Karpas-422 (cell line): Measurements from ENCODE around the gene SYPL1. TPM values are rescaled to one million over a fixed set of nuclear protein-coding genes. Genes with fewer than 3 reads are reported as not detected.

Experiments
- DNase-seq: peaks from one replicate; pipeline ENCODE4 v3.0.0-alpha.2; 2015
- H2AFZ ChIP-seq: fragments of 200-600 bp; sonication (generic); 2 replicates; pipeline ENCODE4 v1.6.1; 2014; ENCODE audit warnings: antibody characterized with exemption, low read length, mixed read lengths
- H3K27ac ChIP-seq: fragments of 200-600 bp; sonication (generic); 2 replicates; pipeline ENCODE4 v1.5.1; 2014; ENCODE audit warnings: mild to moderate bottlenecking, low read length, moderate library complexity
- H3K27me3 ChIP-seq: fragments of 200-600 bp; sonication (generic); 2 replicates; pipeline ENCODE4 v1.6.1; 2014; ENCODE audit warnings: low read length, mixed read lengths
- H3K36me3 ChIP-seq: fragments of 200-600 bp; sonication (generic); 2 replicates; pipeline ENCODE4 v1.6.1; 2014; ENCODE audit warnings: low read length, mixed read lengths; ENCODE audit not compliant: insufficient read depth
- H3K4me1 ChIP-seq: fragments of 200-600 bp; sonication (generic); 2 replicates; pipeline ENCODE4 v1.6.1; 2014; ENCODE audit warnings: mild to moderate bottlenecking, low read length, mixed read lengths
- H3K4me2 ChIP-seq: fragments of 200-600 bp; sonication (generic); 2 replicates; pipeline ENCODE4 v1.6.1; 2014; ENCODE audit warnings: low read length, low read depth, mild to moderate bottlenecking; ENCODE audit not compliant: poor library complexity, severe bottlenecking
- H3K4me3 ChIP-seq: fragments of 200-600 bp; sonication (generic); 2 replicates; pipeline ENCODE4 v1.5.1; 2014; ENCODE audit warnings: mild to moderate bottlenecking, antibody characterized with exemption, low read length, mixed read lengths
- H3K79me2 ChIP-seq: fragments of 200-600 bp; sonication (generic); 2 replicates; pipeline ENCODE4 v1.6.1; 2014; ENCODE audit warnings: mild to moderate bottlenecking, low read length, mixed read lengths
- H3K9ac ChIP-seq: fragments of 200-600 bp; sonication (generic); 2 replicates; pipeline ENCODE4 v1.6.0; 2014; ENCODE audit warnings: low read length
- H3K9me2 ChIP-seq: fragments of 200-600 bp; sonication (generic), shearing (Covaris generic); replicated peaks from 2 replicates; pipeline ENCODE4 v1.6.0; 2014; ENCODE audit warnings: mild to moderate bottlenecking, low read length, moderate library complexity; ENCODE audit not compliant: insufficient read depth
- H3K9me3 ChIP-seq: fragments of 300-700, 200-600 bp; sonication (generic); 2 replicates; pipeline ENCODE4 v1.6.1; 2014; ENCODE audit warnings: low read length, mixed read lengths
- H4K20me1 ChIP-seq: fragments of 200-600 bp; sonication (generic); 2 replicates; pipeline ENCODE4 v1.6.1; 2014; ENCODE audit warnings: mild to moderate bottlenecking, antibody characterized with exemption, low read length, low read depth; ENCODE audit not compliant: insufficient read depth
- total RNA-seq: library from RNA; depleted of rRNA; stranded (reverse); fragments of >200 nt; shearing (Covaris generic); gene quantifications from 2 replicates; pipeline ENCODE4 v1.2.3, GENCODE V29; 2014; ENCODE audit warnings: low replicate concordance

SYPL1 gene
- total RNA-seq, 1 experiment from 2014 or later: 251 TPM

DNA sequence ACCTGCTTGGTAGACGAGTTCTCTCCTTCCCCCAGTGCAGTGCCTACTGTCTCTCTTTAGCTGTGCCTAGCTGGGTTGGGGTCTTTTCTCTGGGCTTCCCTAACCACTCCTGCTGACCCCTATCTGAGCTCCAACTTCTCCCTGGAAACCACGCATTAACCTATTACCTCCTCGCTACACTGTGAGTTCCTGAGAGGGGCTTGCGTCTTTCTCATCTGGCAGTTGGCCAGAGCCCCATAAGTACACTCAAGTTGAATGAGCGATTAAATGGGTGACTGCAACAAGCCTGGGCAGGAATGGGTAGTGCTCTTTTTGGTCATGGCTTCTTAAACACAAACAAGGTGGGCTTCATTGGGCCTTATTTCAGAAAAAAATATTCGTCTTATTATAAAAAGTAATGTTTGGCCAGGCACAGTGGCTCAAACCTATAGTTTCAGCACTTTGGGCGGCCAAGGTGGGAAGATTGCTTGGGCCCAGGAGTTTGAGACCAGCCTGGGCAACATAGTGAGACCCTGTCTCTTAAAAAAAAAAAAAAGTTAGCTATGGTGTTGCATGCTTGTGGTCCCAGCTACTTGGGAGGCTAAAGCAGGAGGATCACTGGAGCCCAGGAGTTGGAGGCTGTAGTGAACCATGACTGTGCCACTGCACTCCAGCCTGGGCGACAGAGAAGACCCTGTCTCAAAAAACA, 41.4 kb downstream of the SYPL1 start:
- no peaks in the 10 kb centered on the region for H4K20me1 ChIP-seq
- H3K9ac ChIP-seq: peak overlapping the region; percentile 72
- H3K27me3 ChIP-seq: no peaks in the 10 kb centered on the region
- peaks cover 100% of the 10 kb centered on the region for H3K4me1 ChIP-seq
- peak overlapping the region; percentile 44 for H3K4me3 ChIP-seq
- no peaks in the 10 kb centered on the region for H3K36me3 ChIP-seq
- H2AFZ ChIP-seq: no peak overlapping the region
- peak; percentile 80 for DNase-seq
- H3K9me3 ChIP-seq: no peaks in the 10 kb centered on the region
- H3K9me2 ChIP-seq: no peaks in the 10 kb centered on the region
- H3K4me2 ChIP-seq: peak overlapping the region; percentile 70
- H3K27ac ChIP-seq: peak overlapping the region; percentile 99
- no peaks in the 10 kb centered on the region for H3K79me2 ChIP-seq

DNA sequence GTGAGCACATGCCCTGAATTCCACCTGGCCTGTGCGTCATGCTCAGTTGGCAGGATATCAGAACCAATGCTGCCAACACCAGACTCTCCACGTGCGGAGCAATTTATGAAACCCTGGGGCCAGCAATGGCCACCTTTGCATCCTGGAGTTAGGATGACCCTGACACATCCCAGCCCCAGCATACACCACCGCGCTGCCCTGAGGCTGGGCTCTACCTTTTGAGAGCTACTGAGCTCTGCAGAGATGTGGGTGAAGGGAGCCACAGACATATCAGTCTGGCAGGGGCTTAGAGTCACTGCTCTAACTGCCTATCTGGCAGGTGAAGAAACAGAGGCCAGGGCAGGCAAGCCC, 41.9 kb downstream of the SYPL1 start:
- Histone ChIP-seq H3K79me2 (no peaks in the 10 kb centered on the region), H3K4me2 (peak overlapping the region; percentile 70), H2AFZ (no peak overlapping the region), H3K4me3 (peak overlapping the region; percentile 44; the same call in 1 of the 2 replicates), H3K36me3 (no peaks in the 10 kb centered on the region), H3K4me1 (peaks cover 100% of the 10 kb centered on the region), H3K9ac (peak overlapping the region; percentile 72), H3K27me3 (no peaks in the 10 kb centered on the region), H3K9me3 (no peaks in the 10 kb centered on the region), H3K9me2 (no peaks in the 10 kb centered on the region), H4K20me1 (no peaks in the 10 kb centered on the region), H3K27ac (peak overlapping the region; percentile 99)
- DNase-seq: peak; percentile 72

DNA sequence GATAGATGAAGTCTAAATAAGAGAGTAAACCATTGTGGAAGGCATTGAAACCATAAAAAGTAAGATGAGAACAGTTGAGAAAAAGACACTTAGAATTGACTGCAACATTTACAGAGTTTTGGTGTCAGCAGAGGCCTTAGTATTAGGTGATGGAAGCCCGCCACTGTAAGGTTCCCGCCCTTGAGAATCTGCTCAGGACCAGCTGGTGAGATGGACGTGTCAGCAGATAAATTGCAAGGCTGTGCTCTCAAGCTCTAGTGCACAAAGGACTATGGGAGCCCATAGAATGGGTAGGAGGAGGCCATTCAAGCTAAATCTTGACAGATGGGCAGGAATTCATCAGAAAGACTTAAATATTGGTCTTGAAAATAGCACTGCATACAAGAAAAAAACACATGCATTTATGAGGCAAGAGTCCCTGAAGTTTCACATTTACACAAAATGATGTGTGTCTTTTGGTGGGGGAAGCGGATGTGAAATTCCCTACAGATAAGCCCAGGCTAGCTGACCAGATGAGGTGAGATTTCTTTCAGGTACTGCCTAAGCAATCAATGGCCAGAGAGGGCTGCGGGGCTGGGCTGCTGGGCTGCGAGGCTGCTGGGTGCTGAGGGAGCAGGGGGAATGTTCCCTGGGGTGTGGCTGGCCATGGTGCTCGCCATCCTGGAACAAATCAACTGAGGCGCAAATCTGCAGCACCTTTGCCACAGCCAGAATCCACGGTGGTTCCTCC, 42.5 kb downstream of the SYPL1 start:
- no peaks in the 10 kb centered on the region for H4K20me1 ChIP-seq
- peak; percentile 85 for DNase-seq
- H3K9me2 ChIP-seq: no peaks in the 10 kb centered on the region
- H3K27me3 ChIP-seq: no peaks in the 10 kb centered on the region
- H3K79me2 ChIP-seq: no peaks in the 10 kb centered on the region
- H3K36me3 ChIP-seq: no peaks in the 10 kb centered on the region
- H3K9me3 ChIP-seq: no peaks in the 10 kb centered on the region
- H2AFZ ChIP-seq: no peak overlapping the region
- H3K4me3 ChIP-seq: peak overlapping the region; percentile 44; the same call in 1 of the 2 replicates
- peak overlapping the region; percentile 72 for H3K9ac ChIP-seq
- H3K4me1 ChIP-seq: peaks cover 100% of the 10 kb centered on the region
- peak overlapping the region; percentile 99 for H3K27ac ChIP-seq
- peak overlapping the region; percentile 70 for H3K4me2 ChIP-seq

DNA sequence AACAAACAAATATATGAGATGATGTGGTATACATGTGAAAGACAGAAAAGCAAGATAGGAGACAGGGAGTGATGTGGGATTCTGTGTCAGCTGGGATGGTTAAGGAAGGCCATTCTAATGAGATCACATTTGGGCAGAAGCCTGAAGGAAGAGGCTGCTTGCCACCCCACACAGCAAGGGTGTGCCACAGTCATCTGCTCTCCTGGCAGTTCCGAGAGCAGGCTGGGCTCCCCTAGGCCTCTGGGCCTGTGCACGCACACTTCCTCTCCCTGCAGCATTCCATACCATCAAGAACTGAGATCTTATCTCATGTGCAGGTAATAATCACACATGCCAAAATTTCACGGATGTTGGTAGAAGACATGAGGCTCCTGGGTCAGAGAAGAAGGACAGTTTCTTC, 43.1 kb downstream of the SYPL1 start:
- H3K4me1 ChIP-seq: peaks cover 100% of the 10 kb centered on the region
- H3K4me3 ChIP-seq: peak overlapping the region; percentile 27; the same call in 1 of the 2 replicates
- H3K36me3 ChIP-seq: no peaks in the 10 kb centered on the region
- no peak overlapping the region for H2AFZ ChIP-seq
- H3K4me2 ChIP-seq: peak overlapping the region; percentile 70
- peak overlapping the region; percentile 99 for H3K27ac ChIP-seq
- peak; percentile 63 for DNase-seq
- no peaks in the 10 kb centered on the region for H3K27me3 ChIP-seq
- H3K9me2 ChIP-seq: no peaks in the 10 kb centered on the region
- H3K9me3 ChIP-seq: no peaks in the 10 kb centered on the region
- peak overlapping the region; percentile 72 for H3K9ac ChIP-seq
- H3K79me2 ChIP-seq: no peaks in the 10 kb centered on the region
- no peaks in the 10 kb centered on the region for H4K20me1 ChIP-seq

DNA sequence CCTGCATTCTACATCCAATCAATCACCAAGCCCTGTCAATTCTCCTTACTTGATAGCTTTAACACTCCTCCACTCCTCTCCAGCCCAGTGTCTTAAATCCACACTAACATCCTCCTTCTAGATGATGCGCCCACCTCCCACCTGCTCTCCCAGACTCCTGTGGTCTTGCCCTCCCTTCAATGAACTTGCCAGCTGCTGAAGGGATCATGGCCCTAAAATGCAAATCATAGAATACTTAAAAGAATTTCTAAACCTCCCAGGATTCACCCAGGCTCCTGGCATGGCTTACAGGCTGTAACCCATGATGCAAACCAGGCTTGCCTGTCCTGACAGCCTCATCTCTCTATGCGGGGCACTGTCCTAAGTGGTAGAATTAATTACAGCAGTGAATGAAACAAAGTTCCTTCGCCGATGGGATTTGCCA, 43.6 kb downstream of the SYPL1 start:
- H3K9me3 ChIP-seq: no peaks in the 10 kb centered on the region
- peak overlapping the region; percentile 70 for H3K4me2 ChIP-seq
- no peaks in the 10 kb centered on the region for H3K9me2 ChIP-seq
- H3K9ac ChIP-seq: peak overlapping the region; percentile 72
- H2AFZ ChIP-seq: no peak overlapping the region
- no peaks in the 10 kb centered on the region for H4K20me1 ChIP-seq
- DNase-seq: peak; percentile 73
- peak overlapping the region; percentile 27; the same call in 1 of the 2 replicates for H3K4me3 ChIP-seq
- H3K27me3 ChIP-seq: no peaks in the 10 kb centered on the region
- H3K79me2 ChIP-seq: peaks cover under 1% of the 10 kb centered on the region; the same call in 1 of the 2 replicates
- H3K27ac ChIP-seq: peak overlapping the region; percentile 99
- H3K36me3 ChIP-seq: no peaks in the 10 kb centered on the region
- peaks cover 100% of the 10 kb centered on the region for H3K4me1 ChIP-seq

DNA sequence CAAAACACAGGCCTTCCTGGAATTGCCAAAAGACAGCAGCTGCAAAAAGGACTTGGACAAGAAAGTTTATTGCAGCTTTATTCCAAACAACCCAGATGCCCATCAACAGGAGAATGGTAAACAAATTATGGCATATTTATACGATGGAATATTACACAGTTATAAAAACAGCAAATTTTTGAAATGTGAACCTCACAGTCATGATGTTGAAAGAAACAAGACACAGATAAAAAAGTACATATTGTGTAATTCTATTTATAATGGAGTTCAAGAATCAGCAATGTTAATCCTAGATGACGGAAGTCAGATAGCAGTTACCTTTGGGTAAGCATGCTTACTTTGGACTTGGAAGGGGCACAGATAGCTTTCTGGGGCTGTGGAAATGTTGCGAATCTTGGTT, 44.4 kb downstream of the SYPL1 start:
- no peaks in the 10 kb centered on the region for H3K9me3 ChIP-seq
- peak overlapping the region; percentile 99 for H3K27ac ChIP-seq
- no peaks in the 10 kb centered on the region for H3K27me3 ChIP-seq
- H3K4me2 ChIP-seq: peak overlapping the region; percentile 70
- H3K4me3 ChIP-seq: no peak overlapping the region
- H3K4me1 ChIP-seq: peaks cover 100% of the 10 kb centered on the region
- H3K36me3 ChIP-seq: no peaks in the 10 kb centered on the region
- peaks cover 3% of the 10 kb centered on the region; the same call in 1 of the 2 replicates for H3K79me2 ChIP-seq
- H4K20me1 ChIP-seq: no peaks in the 10 kb centered on the region
- H2AFZ ChIP-seq: no peak overlapping the region
- DNase-seq: no peak
- H3K9me2 ChIP-seq: no peaks in the 10 kb centered on the region
- peak overlapping the region; percentile 72 for H3K9ac ChIP-seq

DNA sequence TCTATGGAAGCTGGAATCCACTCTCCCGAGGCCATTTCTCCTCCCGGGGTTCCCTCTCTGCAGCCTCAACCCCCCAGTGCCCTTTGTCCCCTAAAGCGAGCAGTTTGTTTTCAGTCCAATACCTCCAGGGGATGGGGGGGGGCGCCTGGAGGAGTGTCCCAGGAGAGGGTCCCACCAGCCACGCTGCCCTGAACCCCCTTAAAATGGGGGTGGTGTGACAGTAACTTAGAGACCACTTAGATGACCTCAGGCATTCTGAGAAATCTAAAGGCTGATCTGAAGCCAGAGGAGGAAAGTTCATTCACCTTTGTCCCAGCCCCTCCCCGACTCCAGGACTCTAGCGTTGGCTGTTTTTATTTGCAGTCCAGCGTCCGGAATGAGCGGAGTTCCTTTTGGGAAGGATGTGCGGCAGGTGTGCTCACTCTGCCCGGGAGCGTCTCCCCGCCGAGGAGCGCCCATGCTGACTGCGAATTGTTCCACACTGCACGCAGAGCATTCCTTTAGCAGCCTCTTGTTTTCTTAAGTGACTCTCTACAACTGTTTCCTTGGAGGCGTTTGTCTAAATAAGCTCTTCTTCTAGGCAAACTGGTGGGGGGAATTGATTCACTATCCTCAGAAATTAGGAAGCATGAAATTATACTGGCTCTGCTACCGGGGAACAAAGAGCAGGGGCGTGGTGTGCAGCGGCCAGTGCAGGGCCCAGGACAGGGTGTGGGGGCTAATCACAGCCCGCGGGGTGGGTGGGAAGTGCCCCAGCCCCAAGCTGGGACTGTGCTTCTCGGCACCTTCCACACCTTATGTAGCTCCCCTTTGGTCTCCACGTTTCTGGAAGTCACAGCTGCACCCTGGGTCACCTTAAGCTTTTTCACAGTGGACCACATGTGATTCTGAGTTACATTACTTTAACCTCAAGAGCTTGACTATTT, 46.3 kb downstream of the SYPL1 start:
- Histone ChIP-seq H2AFZ (no peak overlapping the region), H3K27ac (peak overlapping the region; percentile 99), H3K4me1 (peaks cover 100% of the 10 kb centered on the region), H3K79me2 (peaks cover 3% of the 10 kb centered on the region; the same call in 1 of the 2 replicates), H3K27me3 (no peaks in the 10 kb centered on the region), H3K9me2 (no peaks in the 10 kb centered on the region), H3K36me3 (peaks cover under 1% of the 10 kb centered on the region; the same call in 1 of the 2 replicates), H3K4me3 (no peak overlapping the region), H3K4me2 (peak overlapping the region; percentile 70), H4K20me1 (no peaks in the 10 kb centered on the region), H3K9me3 (no peaks in the 10 kb centered on the region), H3K9ac (peak overlapping the region; percentile 82)
- no peak for DNase-seq
